HG02763 (cell line): ENCODE data around the gene UNC5B.
"Not testable (repeated sequence)": the region's sequence is repeated elsewhere in the genome, so short reads cannot be mapped to it uniquely, and the experiment has no call there.

Source experiments
- ATAC-seq: cut with Tn5 transposase; IDR thresholded peaks from one replicate; pipeline ENCODE4 v1.9.1; 2021; ENCODE audit warnings: mild to moderate bottlenecking, moderate library complexity; ENCODE audit not compliant: unreplicated experiment

The UNC5B gene

DNA sequence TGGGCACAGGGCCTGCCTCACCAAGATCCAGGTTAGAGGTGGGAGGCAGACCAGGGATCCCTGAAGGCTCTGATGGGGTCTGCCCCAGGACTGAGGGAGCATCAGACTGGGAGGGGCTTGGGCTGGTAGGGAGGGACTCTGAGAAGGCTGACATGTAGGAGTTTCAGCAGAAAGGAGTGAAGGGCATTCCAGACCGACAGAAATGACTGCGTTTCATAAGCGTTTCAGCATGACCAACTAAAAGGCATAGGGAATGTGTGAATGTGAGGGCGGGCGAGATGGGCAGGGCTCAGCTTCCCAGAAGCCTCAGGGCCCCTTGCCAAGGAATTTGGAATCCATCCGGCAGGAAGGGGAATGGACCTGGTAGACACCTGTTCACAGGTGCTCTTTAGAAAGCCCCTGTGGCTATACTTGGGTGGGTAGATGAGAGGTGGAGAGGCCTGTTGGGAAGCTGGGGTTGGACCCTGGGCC, 81.8 kb downstream of the UNC5B start:
- no peak for ATAC-seq

DNA sequence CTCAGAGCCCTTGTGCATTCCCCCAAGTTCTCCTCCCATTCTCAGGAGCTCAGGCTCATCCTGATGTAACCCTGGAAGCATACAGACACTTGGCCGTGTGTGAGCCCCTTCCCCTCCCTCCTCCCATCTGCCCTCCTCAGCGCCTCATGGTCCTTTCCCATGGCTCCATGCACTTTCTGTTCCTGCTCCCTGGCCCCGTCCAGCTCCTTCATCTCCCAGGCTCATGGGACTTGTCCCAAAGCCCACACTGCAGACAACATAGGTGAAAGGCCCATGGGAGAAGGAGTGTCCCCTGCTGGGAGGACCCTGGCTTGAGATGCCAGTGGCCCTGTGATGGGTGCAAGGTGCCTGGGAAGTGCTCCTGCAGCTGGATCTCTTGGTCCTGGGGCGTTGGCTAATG, 82.5 kb downstream of the UNC5B start:
- no peak for ATAC-seq

DNA sequence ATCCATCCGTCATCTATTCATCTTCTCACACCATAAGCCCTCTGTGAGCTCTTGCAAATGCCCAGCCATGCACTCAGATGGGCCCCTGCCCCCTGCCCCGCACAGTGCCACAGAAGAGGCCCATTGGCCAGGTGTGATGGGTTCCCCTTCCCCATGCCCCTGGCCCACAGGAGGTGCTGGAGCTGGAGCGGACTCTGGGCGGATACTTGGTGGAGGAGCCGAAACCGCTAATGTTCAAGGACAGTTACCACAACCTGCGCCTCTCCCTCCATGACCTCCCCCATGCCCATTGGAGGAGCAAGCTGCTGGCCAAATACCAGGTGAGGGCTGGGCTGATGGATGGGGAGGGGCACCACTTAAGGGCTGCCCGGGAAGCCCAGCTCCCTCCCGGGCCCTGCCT, 83.3 kb downstream of the UNC5B start:
- ATAC-seq = no peak

DNA sequence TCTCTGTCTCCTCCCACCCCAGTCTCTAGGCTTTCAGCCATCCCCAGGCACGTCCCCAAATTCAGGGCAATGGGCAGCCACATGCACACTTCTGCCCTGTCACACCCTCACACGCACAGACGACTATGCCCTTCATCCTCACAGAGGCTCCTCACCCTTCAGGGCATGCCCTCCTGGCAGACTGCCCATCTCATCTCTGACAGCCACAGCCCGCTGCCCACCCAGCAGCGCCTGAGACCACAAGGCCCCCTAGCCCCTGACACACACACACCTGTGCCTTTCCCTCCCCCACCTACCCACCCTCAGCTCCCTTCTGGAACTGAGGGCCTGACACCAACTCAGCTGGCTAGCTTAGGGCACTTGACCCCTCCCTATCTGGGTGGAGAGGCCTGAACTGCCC, 83.7 kb downstream of the UNC5B start:
- ATAC-seq = no peak

DNA sequence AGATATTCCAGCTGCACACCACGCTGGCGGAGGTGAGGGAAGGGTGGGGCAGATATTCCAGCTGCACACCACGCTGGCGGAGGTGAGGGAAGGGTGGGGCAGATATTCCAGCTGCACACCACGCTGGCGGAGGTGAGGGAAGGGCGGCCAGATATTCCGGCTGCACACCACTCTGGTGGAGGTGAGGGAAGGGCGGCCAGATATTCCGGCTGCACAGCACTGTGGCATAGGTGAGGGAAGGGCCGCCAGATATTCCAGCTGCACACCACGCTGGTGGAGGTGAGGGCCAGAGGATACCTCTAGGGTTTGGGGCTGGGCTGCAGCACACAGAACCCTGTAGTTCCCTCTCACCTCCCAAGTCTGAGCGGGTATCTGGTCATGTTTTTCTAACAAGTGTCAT, 84.4 kb downstream of the UNC5B start:
- not testable (repeated sequence) for ATAC-seq

DNA sequence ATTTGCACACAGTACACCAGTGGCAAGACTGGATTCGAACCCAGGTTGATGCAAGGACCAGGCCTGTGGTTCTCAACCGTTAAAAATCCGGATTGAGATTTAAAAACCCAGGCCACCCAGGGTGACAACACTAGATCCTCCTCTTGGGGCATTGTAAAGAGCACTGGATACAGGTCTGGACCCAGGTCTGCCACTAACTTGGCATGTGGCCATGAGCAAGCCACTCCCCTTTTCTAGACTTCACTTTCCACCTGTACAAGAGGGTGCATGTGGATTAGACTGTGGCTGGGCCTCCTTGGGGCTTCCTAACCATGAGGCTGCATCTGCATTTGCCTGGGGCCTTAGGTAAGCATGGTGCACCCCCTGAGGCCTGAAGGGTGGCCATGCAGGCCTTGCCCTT, 85.0 kb downstream of the UNC5B start:
- ATAC-seq = no peak

DNA sequence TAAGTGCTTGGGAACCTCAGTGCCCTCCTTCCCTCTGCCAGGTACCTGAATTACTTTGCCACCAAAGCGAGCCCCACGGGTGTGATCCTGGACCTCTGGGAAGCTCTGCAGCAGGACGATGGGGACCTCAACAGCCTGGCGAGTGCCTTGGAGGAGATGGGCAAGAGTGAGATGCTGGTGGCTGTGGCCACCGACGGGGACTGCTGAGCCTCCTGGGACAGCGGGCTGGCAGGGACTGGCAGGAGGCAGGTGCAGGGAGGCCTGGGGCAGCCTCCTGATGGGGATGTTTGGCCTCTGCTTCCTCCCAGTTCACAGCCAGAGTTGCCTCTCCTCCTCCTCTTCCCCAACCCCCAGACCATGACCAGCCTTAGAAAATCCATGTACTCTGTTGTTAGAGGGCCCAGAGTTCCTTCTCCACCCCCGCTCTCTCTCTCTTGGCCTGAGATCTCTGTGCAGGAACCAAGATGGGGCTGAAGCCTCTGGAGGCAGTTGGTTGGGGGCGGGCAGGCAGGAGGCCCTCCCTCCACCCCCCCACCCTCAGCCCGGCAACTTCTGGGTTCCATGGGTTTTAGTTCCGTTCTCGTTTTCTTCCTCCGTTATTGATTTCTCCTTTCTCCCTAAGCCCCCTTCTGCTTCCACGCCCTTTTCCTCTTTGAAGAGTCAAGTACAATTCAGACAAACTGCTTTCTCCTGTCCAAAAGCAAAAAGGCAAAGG, 86.9 kb downstream of the UNC5B start:
- no peak for ATAC-seq

DNA sequence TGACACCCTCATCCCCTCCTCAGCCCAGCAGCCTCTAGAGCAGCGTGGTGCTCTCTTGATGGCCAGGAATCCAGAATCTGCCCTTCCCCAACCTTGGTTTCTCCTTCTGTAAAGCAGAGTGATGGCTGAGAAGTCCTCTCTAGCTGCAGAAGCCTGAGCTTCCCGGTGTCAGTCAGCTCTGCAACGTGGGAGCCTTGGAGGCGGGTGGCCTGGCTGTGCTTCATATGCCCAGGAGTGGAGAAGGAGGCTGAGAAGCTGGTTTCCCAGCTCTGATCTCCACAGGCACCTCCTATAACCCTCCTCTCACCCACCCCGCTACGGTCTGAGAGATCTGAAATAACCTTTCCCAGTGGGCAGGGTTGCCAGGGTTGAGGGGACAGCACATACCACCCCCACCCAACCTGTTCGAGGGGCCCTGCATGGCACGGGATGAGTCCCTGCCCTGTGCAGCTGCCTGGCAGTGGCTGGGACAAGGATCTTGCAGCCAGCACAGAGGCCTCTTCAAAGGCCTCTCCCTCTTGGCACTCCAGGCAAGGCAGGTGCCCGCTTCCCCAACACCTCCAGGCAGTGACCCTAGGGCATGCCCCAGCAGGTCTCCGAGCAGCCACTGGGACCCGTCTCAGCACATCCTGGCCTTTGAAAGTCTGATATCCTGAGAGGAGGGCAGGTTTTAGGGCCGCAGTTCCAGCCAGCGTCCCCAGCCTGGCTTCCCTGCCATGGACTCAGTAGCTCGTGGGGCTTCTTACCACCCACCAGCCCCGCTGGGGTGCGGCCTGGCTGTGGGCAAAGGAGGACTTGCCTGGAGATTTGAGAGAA, 88.4 kb downstream of the UNC5B start:
- ATAC-seq = no peak

DNA sequence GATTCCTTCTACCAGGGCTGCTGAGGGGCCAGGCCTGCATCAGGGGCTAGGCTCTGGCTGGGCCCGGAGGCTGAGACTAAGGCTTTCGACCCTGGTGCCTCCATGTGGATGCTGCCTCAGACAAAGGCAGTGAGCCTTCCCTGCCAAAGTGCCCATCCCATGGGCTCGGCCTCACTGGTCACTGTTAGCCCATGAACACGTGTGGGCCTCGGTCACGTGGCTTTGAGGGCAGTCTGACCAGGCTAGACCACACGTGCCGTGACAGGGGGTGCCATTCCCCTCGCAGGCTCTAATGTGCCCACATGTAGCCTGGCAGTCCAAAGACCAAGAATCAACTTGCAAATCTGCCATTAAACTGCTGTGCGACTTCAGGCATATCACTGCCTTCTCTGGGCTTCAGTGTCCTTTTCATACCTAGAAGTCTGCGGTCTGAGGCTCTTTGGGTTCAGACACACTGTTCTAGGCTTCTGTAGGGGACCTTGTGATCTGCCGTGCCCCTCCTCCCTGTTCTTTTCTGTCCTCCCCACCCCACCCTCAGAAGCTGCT, 89.1 kb downstream of the UNC5B start:
- no peak for ATAC-seq

DNA sequence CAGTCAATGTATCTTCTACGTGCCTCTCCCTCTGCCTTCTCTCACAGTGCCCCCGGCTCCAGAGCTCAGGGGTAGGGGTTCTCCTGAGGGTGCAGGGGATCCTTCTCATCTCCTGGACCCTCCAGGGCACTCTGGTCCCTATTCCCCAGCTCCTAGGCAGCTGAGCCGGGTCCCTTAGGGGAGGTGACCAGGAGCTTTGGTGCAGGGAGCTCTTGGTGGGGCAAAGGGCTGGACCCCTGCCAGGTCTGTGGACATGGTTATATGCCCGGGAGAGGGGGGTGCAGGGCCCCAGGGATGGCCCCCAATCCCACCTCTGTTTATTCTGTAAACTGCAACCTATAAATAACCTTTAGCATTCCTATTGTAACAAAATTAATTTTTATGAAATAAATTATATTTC, 90.1 kb downstream of the UNC5B start:
- ATAC-seq = no peak

DNA sequence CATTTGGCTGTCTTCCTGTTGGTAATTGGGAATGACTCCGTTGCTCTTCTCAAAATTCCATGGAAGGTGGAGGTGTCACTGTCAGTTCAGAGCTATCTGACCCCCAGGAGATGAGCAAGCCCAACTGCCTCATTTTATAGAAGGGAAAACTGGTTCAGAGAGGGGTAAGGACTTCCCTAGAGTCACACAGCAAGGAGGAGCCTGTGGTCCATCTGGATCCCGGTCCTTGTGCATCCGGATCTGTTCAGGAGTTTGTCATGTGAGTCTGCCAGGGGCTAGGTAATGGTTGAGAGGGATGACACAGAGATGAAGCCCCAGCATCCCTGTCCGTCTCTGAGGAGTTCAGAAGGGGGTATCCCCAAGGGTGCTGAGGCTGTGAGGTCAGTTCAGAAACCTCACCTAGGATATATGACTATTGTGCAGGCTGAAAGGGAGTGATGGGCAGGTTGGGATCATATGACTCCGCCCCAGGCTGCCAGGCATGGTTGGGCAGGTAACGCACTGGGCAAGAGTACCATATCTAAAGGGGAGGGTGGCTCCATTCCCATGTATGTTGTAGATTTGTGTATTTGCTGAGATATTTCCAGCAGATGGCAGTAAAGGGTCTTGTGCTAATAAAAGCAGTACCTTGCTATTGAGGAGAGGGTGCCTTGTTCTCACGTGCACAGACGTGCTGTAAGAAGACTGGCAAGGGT, 90.7 kb downstream of the UNC5B start:
- ATAC-seq = no peak

DNA sequence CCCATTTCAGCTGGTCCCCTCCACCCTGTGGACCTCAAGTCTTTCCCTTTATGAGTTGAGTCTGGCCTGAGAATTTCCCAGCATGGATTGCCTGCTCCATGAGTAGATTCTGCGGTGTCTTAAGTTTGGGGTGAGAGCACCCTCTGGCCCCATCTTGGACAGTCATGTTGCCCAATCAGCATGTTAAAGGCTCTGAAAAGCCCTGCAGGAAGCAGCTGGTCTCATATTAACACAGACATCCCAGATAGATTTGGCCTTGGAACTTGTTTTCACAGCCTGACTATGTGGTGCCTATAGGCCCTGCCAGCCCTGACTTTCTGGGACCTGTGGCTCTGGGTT, 91.2 kb downstream of the UNC5B start:
- ATAC-seq = no peak

DNA sequence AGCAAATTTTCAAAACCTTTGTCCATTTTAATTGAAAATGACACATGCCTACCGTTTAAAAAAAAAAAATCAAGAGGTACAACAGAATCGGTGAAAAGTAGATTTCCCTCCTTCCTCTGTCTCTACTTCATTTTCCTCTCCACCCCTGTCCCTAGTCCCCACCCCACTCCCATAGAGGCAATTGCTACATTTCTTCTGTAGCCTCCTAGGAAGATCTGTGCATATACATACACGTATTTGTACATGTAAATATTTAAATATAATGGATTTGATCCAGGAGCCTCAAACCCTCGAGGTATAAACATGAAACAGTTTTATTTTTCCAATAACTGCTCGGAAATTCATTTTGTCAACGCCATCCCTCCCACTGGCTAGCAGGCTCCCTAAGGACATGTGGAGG, 92.5 kb downstream of the UNC5B start:
- no peak for ATAC-seq

DNA sequence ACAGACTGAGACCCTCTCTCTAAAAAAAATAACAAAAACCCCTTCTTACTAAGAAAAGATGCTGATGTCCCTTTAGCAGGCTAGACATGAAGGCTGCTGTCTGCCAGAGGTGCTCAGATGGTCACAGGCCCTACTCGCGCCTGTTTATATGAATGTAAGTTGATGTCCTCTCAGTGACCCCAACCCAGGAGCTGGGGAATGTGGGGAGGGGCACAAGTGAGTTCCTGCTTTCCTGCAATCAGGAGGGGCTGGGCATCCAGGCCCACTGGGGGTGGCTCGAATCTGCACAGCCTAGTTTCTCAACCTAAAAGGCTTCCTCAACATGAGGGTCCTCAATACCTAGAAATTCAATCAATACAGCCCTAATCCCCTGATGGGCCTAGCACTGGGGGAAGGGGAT, 94.6 kb downstream of the UNC5B start:
- ATAC-seq = no peak

DNA sequence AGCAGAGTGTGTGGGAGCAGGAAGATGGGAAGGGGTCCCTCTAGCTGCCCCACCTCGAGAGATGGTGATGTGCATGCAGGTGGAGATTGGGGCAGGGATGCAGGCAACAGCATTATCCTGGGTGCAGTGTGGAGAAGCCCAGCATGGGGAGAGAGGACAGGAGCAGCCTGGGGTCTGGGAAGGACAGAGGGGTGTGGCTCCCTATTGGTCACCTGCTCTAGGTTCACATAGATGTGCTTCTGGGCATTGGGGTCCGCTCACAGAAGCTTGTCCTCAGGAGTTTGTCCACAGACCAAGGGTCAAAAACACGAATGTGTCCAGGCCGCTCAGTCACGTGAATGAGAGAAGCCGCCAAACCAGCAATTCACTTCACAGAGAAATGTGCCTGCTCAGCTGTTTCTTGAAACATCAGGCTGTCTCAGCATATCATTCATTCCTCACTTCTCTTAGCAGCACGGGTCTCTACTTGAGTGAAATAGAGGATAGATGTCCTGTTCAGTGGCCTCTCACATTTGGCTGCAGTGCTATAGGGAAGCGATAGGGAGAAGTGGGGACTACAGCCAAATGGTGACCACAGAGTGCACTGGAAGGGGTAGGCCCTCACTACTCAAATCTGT, 95.2 kb downstream of the UNC5B start:
- ATAC-seq = no peak

DNA sequence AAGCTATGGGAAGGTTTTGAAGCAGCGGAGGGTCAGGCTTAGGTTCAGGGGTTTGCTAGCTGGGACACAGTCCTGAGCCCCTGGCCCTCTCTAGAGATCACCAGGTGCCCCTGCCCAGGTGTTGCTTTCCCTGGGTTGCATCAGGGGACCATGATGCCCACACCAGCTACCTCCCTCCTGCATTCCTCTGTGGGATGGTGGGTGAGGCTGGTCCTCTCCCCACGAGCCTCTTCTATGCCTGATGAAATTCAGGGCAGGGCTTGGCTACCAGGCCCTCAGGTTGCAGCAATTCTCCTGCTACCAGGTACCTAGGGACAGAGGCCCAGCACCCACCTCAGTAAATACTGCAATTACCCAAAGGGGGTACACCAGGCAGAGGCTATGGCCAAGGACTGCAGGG, 95.9 kb downstream of the UNC5B start:
- no peak for ATAC-seq

DNA sequence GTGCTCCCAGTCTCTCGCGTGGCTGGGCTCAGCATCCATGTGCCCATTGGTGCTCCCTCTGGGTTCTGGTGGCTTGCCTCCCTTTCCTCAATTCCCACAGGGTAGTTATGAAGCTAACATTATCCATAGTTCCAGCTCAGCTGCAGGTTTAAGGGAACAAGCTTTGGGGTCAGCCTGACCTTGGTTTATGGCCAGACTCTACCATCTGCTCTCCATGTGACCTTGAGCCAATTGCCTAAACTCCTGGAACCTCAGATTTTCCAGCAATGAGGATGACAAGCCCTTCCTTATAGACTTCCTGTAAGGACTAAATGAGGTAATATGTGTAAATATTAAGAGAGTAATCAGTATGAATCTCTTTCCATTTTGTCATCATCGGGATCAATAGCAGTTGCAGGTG, 96.6 kb downstream of the UNC5B start:
- ATAC-seq = no peak

DNA sequence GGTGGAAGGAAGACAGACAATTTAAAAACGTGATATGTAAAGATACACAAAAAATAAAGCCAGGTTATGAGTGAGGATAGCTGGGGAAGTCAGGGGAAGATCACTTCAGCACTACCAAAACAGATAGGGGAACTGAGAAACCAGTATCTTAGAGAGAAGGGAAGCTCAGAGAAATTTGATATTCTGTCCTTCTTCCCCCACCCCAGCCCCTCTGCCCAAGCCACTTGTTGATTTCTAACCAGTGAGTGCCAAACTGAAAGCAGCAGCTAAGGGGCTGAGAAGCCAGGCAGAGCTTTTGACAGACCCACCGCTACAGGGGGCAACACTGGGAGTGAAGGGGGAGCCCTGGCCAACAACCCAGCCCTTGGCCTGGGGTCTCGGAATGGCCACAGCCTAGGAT, 97.5 kb downstream of the UNC5B start:
- no peak for ATAC-seq

DNA sequence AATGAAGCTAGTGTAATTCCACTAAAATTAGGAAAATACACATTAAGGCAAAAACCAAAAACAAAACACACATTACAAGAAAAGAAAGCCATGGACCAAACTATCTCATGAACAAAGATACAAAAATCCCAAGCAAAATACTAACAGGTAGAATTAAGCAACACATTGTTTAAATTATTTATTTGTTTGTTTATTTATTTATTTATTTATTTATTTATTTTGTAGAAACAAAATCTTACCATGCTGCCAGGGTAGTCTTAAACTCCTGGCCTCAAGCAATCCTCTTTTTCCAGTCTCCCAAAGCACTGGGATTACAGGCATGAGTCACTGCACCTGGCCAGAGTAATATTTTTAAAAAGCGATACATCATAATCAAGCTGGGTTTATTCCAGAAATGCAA, 99.8 kb downstream of the UNC5B start:
- ATAC-seq = no peak

DNA sequence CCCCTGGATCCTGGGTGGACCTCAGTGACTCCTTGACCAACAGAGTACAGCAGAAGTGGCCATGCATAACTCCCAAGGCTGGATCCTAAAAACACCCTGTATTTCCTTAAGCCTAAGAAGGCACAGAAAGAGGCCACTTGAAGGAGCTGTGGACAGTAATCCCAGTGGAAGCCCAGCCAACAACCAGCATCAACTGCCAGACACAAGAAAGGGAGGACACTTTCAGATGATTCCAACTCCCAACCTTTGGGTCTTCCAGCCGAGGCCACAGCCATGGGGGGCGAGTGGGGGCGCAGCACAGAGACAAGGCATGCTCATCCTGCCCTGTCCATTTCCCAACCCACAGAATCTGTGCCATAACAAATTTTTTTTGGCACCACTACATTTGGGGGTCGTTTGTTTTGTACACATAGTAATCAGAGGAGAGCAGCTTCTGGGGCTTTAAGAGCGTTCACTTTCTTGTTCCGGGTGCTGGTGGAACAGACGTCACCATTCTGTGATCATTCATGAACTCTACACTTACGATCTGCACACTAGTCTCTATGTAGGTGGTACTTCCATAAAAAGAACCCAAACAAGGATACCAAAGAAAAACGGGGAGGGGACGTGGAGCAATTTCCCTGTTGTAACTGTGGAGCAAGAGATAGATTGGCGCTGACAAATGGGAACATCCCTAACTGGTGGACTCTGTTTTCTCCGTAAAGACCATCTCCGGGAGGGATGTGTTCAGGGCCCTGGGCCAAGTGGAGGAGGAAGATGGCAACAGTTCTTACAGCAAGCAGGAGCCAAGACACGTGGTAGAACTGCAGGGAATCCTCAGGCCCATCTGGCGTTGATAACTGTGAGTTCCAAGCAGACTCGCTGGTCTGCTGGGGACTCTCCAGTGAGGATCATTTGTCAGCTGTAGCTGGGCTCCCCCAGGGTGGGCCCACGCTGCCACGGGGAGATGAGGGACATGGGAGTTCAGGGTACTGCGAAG, 100.7 kb downstream of the UNC5B start:
- no peak for ATAC-seq
